K562 (cell line): ENCODE data around the gene UGT1A10.

Source experiments
- CTCF ChIP-seq, 3 experiments: IDR thresholded peaks in 2 of 3; conservative IDR thresholded peaks in 1 of 3; 2 replicates each; pipeline ENCODE4 v1.5.1; 2011 to 2012; ENCODE audit warnings: low read length in 3 of 3, mild to moderate bottlenecking in 3 of 3, control low read depth in 2 of 3, improper control_type of control experiment in 1 of 3, inconsistent platforms in 1 of 3, low read depth in 1 of 3, mixed read lengths in 1 of 3, moderate library complexity in 1 of 3; ENCODE audit not compliant: insufficient read depth in 2 of 3
- SPI1 ChIP-seq: IDR thresholded peaks from 2 replicates; pipeline ENCODE4 v1.6.1; 2011; ENCODE audit warnings: low read depth, low read length, control low read depth, borderline replicate concordance
- ZBTB1 ChIP-seq: sonication (generic); formaldehyde crosslinking; IDR thresholded peaks from 2 replicates; pipeline ENCODE4 v1.8.1; 2023; ENCODE audit warnings: missing genetic modification reagents, low read depth, mild to moderate bottlenecking, borderline replicate concordance
- ZNF274 ChIP-seq: IDR thresholded peaks from 2 replicates; pipeline ENCODE4 v1.6.1; 2011; ENCODE audit warnings: low read depth, mild to moderate bottlenecking, low read length, moderate library complexity, borderline replicate concordance

GRCh38 chr2:233663911-233664310 lies 27.7 kb downstream of the UGT1A10 start:
- no peak for TF ChIP-seq CTCF (IDR thresholded peaks at IDR 0.05 in 2 of 3, conservative IDR thresholded peaks at IDR 0.05 in 1 of 3; ENCODE audit: insufficient read depth in 2 of 3, low read depth in 1 of 3, low read length in 3 of 3)
- no peak for TF ChIP-seq SPI1
- TF ChIP-seq ZBTB1 (CRISPR knock-in tag) = no peak
- TF ChIP-seq ZNF274 = no peak
